GM19193 (cell line): ENCODE results near the gene APC.

Source experiments
- POLR2A ChIP-seq: IDR thresholded peaks from 4 replicates; pipeline ENCODE4 v1.6.1; 2011; ENCODE audit not compliant: insufficient read depth, insufficient read length; ENCODE audit errors: extremely low read depth

Gene APC

GRCh38 chr5:112707187-112708102 is 30.2 kb upstream of the APC start:
- peak; percentile 92 for TF ChIP-seq POLR2A

DNA sequence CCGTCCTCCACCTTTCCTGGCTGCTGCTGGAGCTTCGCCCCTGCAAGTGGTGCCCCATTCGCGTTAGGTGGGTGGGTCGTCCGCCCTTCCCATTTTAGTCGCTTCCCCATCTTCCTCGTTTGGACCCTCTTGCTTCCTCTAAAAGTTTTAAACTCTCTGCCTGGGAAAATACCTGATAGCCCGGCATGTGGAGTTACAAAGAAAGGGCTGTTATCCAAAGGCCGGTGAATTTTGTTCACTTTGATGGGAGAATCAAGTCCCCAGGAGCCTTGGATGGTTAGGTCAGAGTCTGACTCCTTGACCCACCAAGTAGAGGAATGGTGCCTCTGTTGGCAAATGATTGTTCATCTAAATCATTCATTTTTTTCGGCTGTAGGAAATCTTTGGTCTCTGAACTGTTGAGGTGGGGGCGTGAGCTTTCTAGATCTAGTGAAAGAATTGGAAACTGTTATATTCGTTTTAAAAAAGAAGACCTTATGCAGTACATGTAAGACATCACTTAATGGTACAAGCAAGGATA is 29.5 kb upstream of the APC start:
- no peak for TF ChIP-seq POLR2A

DNA sequence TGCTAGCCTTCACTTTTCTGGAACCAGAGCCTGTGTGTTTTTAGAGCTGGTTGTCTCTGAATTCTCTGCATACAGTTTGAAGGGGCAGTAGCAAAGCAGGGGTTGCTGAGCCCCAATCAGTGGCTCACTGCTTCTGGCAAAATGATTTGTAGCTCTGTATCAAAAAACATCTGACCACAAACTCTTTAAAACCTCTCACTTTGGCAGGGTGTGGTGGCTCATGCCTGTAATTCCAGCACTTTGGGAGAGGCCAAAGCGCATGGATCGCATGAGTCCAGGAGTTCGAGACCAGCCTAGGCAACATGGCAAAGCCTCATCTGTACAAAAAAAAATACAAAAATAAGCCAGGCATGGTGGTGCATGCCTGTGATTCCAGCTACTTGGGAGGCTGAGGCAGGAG is 28.3 kb upstream of the APC start:
- TF ChIP-seq POLR2A, result no peak

GRCh38 chr5:112710896-112711295 is 26.8 kb upstream of the APC start:
- no peak for TF ChIP-seq POLR2A

DNA sequence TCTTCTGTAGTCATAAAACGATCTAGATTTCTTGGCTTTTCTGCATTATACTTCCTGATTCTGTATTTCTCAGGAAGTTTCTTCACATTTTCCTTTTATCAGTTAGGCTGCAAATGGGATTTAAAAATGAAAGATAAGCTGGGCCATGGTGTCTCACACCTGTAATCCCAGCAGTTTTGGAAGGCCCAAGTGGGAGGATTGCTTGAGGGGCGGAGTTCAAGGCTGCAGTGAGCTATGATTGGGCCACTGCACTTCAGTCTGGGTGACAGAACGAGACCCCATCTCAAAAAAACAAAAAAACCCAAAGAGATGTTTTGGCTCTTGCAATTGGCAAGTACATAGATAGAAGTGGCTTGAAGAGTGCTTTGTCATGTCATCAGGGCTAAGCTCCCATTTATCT is 26.2 kb upstream of the APC start:
- TF ChIP-seq POLR2A, result no peak

DNA sequence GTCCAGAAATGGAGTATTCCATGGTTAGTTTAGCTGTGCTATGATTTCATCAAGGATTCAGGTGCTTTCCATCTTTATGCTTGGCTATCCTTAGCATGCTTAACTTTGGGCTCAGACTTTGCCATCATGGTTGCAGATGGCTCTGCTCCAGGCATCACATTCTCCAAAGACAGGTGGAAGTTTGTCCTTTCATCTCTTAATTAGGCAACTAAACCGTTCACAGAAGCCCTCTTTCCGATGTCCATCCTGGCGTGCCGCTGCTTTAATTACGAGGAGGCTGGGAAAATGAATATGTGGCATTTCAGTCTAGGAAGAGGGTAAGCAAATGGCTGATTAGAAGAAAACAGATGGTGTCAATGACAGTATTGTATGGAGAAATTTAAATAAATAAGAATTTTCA is 24.5 kb upstream of the APC start:
- TF ChIP-seq POLR2A, result no peak

GRCh38 chr5:112717506-112718082 is 20.1 kb upstream of the APC start:
- TF ChIP-seq POLR2A, result no peak

DNA sequence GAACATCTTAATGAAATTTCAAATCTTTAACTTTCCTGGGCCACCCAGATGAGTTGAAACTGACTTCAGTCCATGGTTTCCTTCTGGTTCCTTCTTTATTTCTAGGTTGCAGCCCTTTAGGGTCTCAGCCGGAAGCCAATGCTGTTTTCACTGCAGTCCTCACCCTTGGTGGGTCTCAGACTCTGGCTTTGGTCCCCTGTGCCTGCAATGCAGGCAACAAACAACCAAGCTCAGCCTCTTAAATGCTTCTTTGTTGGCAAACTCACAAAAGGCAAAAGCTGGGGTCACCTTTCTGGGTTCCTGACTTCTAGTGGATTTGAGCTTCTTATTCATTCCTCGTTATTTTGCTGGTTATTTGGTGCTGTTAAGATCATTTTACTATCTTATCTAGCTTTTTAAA is 19.3 kb upstream of the APC start:
- no peak for TF ChIP-seq POLR2A

- no peak for TF ChIP-seq POLR2A
Measured at GRCh38 chr5:112720576-112720975, 17.1 kb upstream of the APC start.

- TF ChIP-seq POLR2A, result no peak
Measured at GRCh38 chr5:112724901-112725300, 12.8 kb upstream of the APC start.

- no peak for TF ChIP-seq POLR2A
Measured at GRCh38 chr5:112729630-112730029, 8.1 kb upstream of the APC start.

DNA sequence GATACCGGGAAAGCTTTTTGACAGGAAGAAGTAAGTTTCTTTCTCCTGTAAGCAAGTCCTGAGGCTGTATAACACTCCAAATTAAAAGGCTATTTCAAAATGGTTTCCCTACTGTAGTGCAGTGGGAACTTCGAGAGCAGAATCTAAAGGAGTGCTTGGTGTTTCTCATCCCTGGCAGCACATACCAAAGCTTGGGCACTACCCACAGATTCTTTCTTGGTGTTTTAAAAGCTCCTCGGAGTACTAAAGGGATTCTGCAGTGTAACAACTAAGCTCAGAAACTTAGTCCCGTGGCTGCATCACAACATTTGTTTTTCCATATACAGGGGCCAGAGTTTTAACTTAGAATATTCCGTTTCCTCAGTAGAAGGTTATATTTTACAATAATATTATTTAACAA is 5.6 kb upstream of the APC start:
- TF ChIP-seq POLR2A, result no peak

- no peak for TF ChIP-seq POLR2A
Measured at GRCh38 chr5:112733586-112733985, 4.1 kb upstream of the APC start.

GRCh38 chr5:112734597-112734996 is 3.1 kb upstream of the APC start:
- no peak for TF ChIP-seq POLR2A

DNA sequence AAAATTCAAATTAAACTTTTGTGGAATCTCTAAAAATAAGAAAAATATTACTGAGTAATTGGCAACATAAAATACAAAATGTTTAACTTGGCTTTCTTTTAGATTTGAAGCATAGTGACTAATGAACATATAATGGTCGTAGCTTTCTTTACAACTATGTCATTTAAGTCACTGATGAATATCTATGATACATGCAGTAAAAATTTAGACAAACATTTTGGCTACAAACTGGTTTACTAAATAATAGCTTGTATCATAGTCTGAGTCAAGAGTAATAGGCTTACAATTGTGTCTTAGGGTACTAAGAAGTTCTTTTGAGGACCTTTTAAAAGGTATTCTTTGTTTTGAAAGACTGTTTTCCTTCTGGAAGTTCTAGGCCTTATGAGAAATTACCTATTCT is 2.0 kb upstream of the APC start:
- TF ChIP-seq POLR2A, result no peak

DNA sequence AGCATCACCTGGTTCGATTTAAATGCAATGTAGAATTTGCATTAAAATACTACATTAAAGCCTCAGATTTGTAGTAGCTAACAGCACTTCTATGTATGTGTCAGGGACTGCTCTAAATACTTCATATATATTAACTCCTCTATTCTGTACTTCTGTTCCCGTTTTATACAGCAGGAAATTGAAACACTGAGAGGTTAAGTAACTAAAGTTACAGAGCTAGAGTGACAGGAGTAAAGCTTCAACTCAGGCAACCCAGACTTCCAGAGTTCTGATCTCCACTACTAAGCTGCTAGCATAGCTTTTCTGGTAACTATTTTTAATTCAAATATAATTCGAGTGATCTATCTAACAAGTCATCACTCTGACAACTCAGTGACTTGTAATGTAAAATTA is 619 bp upstream of the APC start:
- TF ChIP-seq POLR2A, result no peak
